ENCODE data around the gene FMO1.

Gene FMO1

GRCh38 chr1:171243878-171244277 lies 4.4 kb upstream of the FMO1 start:
- no peaks in the 10 kb centered on the region for H3K79me2 ChIP-seq (ENCODE audit: insufficient read depth, low read length)
- no peak overlapping the region for H2AFZ ChIP-seq (ENCODE audit: low read depth, low read length, severe bottlenecking)
- no peaks in the 10 kb centered on the region for H3F3A ChIP-seq (ENCODE audit: insufficient read depth)
- H3K27me3 ChIP-seq (ENCODE audit: low read length) = no peaks in the 10 kb centered on the region
- no peak overlapping the region for H3K9ac ChIP-seq (ENCODE audit: low read length)
- no peaks in the 10 kb centered on the region for H3K36me3 ChIP-seq (ENCODE audit: low read length)
- H3K4me3 ChIP-seq (ENCODE audit: insufficient read depth, low read length, poor library complexity, severe bottlenecking) = no peak overlapping the region
- no peak overlapping the region for H3K27ac ChIP-seq (ENCODE audit: low read depth, low read length)
- no peaks in the 10 kb centered on the region for H3K9me3 ChIP-seq (ENCODE audit: insufficient read depth, low read length)
- H3K9me2 ChIP-seq (replicated peaks; ENCODE audit: insufficient read depth, low read length) = no peaks in the 10 kb centered on the region
- TF ChIP-seq EZH2phosphoT487 (conservative IDR thresholded peaks at IDR 0.05; ENCODE audit: low read length) = no peak
- no peak for TF ChIP-seq CTCF (IDR thresholded peaks at IDR 0.05; ENCODE audit: insufficient read depth, low read length, poor library complexity, severe bottlenecking)
- no peaks in the 10 kb centered on the region for H4K20me1 ChIP-seq (ENCODE audit: low read depth, low read length)
- no peak overlapping the region for H3K4me2 ChIP-seq (ENCODE audit: low read depth, low read length, poor library complexity, severe bottlenecking)

- H3K9me2 ChIP-seq (replicated peaks; ENCODE audit: insufficient read depth, low read length) = no peaks in the 10 kb centered on the region
- no peaks in the 10 kb centered on the region for H3F3A ChIP-seq (ENCODE audit: insufficient read depth)
- H3K4me2 ChIP-seq (ENCODE audit: low read depth, low read length, poor library complexity, severe bottlenecking) = no peak overlapping the region
- H3K9me3 ChIP-seq (ENCODE audit: insufficient read depth, low read length) = no peaks in the 10 kb centered on the region
- no peaks in the 10 kb centered on the region for H3K27me3 ChIP-seq (ENCODE audit: low read length)
- H3K4me3 ChIP-seq (ENCODE audit: insufficient read depth, low read length, poor library complexity, severe bottlenecking) = no peak overlapping the region
- no peak overlapping the region for H3K27ac ChIP-seq (ENCODE audit: low read depth, low read length)
- no peak overlapping the region for H2AFZ ChIP-seq (ENCODE audit: low read depth, low read length, severe bottlenecking)
- no peaks in the 10 kb centered on the region for H3K36me3 ChIP-seq (ENCODE audit: low read length)
- TF ChIP-seq EZH2phosphoT487 (conservative IDR thresholded peaks at IDR 0.05; ENCODE audit: low read length) (no peak), CTCF (IDR thresholded peaks at IDR 0.05; ENCODE audit: insufficient read depth, low read length, poor library complexity, severe bottlenecking) (peak; percentile 62)
- no peak overlapping the region for H3K9ac ChIP-seq (ENCODE audit: low read length)
- H4K20me1 ChIP-seq (ENCODE audit: low read depth, low read length) = no peaks in the 10 kb centered on the region
- no peaks in the 10 kb centered on the region for H3K79me2 ChIP-seq (ENCODE audit: insufficient read depth, low read length)
These were observed 2.7 kb upstream of the FMO1 start for GRCh38 chr1:171245458-171246064.

GRCh38 chr1:171247501-171247900 lies 793 bp upstream of the FMO1 start:
- no peak overlapping the region for H3K4me2 ChIP-seq (ENCODE audit: low read depth, low read length, poor library complexity, severe bottlenecking)
- H3K27ac ChIP-seq (ENCODE audit: low read depth, low read length) = no peak overlapping the region
- no peaks in the 10 kb centered on the region for H3K79me2 ChIP-seq (ENCODE audit: insufficient read depth, low read length)
- H3K27me3 ChIP-seq (ENCODE audit: low read length) = no peaks in the 10 kb centered on the region
- no peak for TF ChIP-seq EZH2phosphoT487 (conservative IDR thresholded peaks at IDR 0.05; ENCODE audit: low read length)
- TF ChIP-seq CTCF (IDR thresholded peaks at IDR 0.05; ENCODE audit: insufficient read depth, low read length, poor library complexity, severe bottlenecking) = no peak
- no peaks in the 10 kb centered on the region for H3K9me2 ChIP-seq (replicated peaks; ENCODE audit: insufficient read depth, low read length)
- no peak overlapping the region for H3K4me3 ChIP-seq (ENCODE audit: insufficient read depth, low read length, poor library complexity, severe bottlenecking)
- H3F3A ChIP-seq (ENCODE audit: insufficient read depth) = no peaks in the 10 kb centered on the region
- H3K9ac ChIP-seq (ENCODE audit: low read length) = no peak overlapping the region
- no peaks in the 10 kb centered on the region for H3K9me3 ChIP-seq (ENCODE audit: insufficient read depth, low read length)
- no peaks in the 10 kb centered on the region for H3K36me3 ChIP-seq (ENCODE audit: low read length)
- H4K20me1 ChIP-seq (ENCODE audit: low read depth, low read length) = no peaks in the 10 kb centered on the region
- no peak overlapping the region for H2AFZ ChIP-seq (ENCODE audit: low read depth, low read length, severe bottlenecking)

All from SU-DHL-6 (cell line).